Measurements from ENCODE around the gene HEYL. TPM values are rescaled to one million over a fixed set of nuclear protein-coding genes. Genes with fewer than 3 reads are reported as not detected.

The HEYL gene
- total RNA-seq, 1 donor from 2014 or later, result 21.2 TPM

DNA sequence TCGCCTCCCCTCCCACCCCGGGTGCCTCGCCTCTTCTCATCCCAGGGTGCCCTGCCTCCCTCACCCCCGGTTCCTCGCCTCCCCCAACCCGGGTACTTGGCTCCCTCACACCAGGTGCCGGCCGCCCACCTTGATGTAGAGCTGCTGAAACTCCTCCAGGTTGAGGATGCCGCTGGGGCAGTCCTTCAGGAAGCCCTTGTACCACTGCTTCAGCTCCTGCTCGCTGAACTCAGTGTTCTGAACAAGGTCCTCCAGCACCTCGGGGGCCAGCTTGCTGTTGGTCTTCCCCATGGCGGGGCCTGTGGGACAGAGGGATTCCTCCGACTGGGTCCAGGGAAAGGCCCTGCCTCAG lies 44.8 kb upstream of the HEYL start:
- no peak overlapping the region for H3K27ac ChIP-seq (replicated peaks)
- DNase-seq, result no peak
- TF ChIP-seq, protein P1, sequence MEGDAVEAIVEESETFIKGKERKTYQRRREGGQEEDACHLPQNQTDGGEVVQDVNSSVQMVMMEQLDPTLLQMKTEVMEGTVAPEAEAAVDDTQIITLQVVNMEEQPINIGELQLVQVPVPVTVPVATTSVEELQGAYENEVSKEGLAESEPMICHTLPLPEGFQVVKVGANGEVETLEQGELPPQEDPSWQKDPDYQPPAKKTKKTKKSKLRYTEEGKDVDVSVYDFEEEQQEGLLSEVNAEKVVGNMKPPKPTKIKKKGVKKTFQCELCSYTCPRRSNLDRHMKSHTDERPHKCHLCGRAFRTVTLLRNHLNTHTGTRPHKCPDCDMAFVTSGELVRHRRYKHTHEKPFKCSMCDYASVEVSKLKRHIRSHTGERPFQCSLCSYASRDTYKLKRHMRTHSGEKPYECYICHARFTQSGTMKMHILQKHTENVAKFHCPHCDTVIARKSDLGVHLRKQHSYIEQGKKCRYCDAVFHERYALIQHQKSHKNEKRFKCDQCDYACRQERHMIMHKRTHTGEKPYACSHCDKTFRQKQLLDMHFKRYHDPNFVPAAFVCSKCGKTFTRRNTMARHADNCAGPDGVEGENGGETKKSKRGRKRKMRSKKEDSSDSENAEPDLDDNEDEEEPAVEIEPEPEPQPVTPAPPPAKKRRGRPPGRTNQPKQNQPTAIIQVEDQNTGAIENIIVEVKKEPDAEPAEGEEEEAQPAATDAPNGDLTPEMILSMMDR (IDR thresholded peaks at IDR 0.05; ENCODE audit: borderline replicate concordance), result no peak
- intact Hi-C loops (cut with micrococcal nuclease), result no loop called here
- no peaks in the 10 kb centered on the region for H3K36me3 ChIP-seq
- peaks cover 94% of the 10 kb centered on the region for H3K27me3 ChIP-seq (ENCODE audit: low read depth)
- peaks cover 6% of the 10 kb centered on the region for H3K4me1 ChIP-seq
- H3K4me3 ChIP-seq, result peak overlapping the region; percentile 22
- no peaks in the 10 kb centered on the region for H3K9me3 ChIP-seq (replicated peaks)

DNA sequence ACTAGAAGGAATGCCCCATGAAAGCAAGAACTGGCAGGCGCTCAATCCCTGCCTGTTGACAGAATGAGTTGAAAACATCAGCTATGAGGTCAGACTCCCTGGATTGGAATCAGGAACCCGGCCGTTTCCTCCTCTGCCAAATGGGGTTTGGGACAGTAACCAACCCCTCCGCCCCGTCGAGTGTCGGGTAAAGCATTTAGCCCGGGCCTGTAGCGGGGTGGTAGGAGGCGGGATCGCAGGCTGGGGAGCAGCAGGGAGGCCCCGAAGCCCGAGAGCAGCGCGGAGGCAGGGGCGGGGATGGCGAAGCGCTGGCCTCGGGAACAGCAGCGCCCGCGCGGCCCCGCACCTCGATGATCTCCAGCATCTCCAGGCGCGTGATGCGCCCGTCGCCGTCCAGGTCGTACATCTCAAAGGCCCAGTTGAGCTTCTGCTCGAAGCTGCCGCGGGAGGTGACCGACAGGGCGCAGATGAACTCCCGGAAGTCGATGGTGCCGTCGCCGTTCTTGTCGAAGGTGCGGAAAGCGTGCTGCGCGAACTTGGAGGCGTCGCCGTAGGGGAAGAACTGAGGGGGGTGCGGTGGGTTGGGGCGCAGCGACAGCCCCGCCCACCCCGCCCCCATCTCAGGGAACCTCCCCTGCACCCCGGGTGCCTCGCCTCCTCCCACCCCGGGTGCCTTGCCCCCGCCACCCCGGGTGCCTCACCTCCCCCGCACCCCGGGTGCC lies 44.3 kb upstream of the HEYL start:
- TF ChIP-seq, protein P1 (IDR thresholded peaks at IDR 0.05; ENCODE audit: borderline replicate concordance), result no peak
- Histone ChIP-seq H3K9me3 (replicated peaks) (no peaks in the 10 kb centered on the region), H3K27ac (replicated peaks) (no peak overlapping the region), H3K27me3 (ENCODE audit: low read depth) (peaks cover 89% of the 10 kb centered on the region), H3K36me3 (no peaks in the 10 kb centered on the region), H3K4me1 (peaks cover under 1% of the 10 kb centered on the region), H3K4me3 (peak overlapping the region; percentile 22)
- intact Hi-C loops (cut with micrococcal nuclease), result no loop called here
- DNase-seq, result peak; percentile 40

DNA sequence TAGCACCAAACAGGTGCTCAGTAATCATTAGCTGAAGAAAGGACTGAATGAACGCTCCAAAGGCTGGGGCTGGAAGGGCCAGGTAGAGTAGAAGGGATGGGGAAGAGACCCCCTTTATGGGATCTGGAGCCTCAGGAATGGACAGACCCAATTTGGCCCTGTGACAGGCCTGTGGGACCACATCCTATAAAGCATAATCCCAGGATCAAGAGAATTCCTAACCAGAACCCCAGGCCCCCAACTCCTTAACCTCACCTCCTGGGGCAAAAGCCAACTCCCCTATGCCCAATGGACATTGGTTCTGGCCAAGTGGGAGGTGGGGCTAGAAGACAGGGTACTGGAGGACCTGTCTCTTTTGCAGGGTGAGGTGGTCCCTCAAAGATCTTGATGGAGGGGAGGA lies 42.6 kb upstream of the HEYL start:
- Histone ChIP-seq H3K27me3 (ENCODE audit: low read depth) (peaks cover 72% of the 10 kb centered on the region), H3K9me3 (replicated peaks) (no peaks in the 10 kb centered on the region), H3K4me1 (no peaks in the 10 kb centered on the region), H3K36me3 (no peaks in the 10 kb centered on the region), H3K27ac (replicated peaks) (no peak overlapping the region), H3K4me3 (no peak overlapping the region)
- TF ChIP-seq, protein P1 (IDR thresholded peaks at IDR 0.05; ENCODE audit: borderline replicate concordance), result no peak
- intact Hi-C loops (cut with micrococcal nuclease), result no loop called here
- DNase-seq, result no peak

DNA sequence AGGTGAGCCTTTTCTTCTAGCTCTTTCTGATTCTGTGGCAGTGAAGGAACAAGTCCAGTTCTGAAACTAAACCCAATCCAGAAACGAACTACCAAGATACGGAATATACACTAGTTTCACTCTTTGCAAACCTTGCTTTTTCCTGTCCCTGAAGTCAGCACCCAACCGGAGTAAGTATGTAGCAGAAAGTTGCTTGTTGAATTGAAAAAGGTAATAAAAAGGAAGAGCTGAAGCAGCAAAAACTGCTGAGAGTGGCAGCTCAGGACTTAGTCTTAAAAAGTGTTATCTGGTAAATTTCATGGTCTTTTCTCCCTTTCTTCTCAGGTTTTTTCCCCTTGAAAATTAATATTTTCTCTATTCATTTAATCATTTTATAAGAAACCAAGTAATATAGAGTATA lies 41.9 kb upstream of the HEYL start:
- H3K9me3 ChIP-seq (replicated peaks), result no peaks in the 10 kb centered on the region
- H3K36me3 ChIP-seq, result no peaks in the 10 kb centered on the region
- TF ChIP-seq, protein P1 (IDR thresholded peaks at IDR 0.05; ENCODE audit: borderline replicate concordance), result no peak
- no peaks in the 10 kb centered on the region for H3K4me1 ChIP-seq
- H3K27me3 ChIP-seq (ENCODE audit: low read depth), result peaks cover 65% of the 10 kb centered on the region
- intact Hi-C loops (cut with micrococcal nuclease), result no loop called here
- no peak overlapping the region for H3K4me3 ChIP-seq
- no peak for DNase-seq
- H3K27ac ChIP-seq (replicated peaks), result no peak overlapping the region

DNA sequence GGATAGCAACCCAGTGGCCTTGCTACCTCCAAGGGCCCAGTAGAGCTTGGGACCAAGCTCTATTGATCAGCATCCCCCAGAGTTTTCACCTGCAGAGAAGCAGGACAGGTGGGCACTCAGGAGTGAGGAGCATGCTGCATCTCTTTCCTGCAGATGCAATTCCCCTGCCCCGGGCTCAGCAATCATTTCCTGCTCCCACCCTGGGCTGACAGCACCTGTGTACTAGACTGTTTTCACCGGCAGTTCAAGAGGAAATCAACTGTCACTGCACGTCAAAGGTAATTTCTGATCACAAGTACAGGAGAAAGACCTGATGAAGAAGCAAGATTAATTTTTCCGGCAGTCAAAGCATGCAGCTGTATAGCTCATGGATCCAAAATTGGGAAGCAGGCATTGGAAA lies 41.3 kb upstream of the HEYL start:
- H3K4me3 ChIP-seq, result no peak overlapping the region
- H3K27ac ChIP-seq (replicated peaks), result no peak overlapping the region

More for the DNA sequence above, 41.3 kb upstream of the HEYL start:
- intact Hi-C loops (cut with micrococcal nuclease), result no loop called here
- H3K9me3 ChIP-seq (replicated peaks), result no peaks in the 10 kb centered on the region
- H3K27me3 ChIP-seq (ENCODE audit: low read depth), result peaks cover 62% of the 10 kb centered on the region
- no peaks in the 10 kb centered on the region for H3K36me3 ChIP-seq
- H3K4me1 ChIP-seq, result no peaks in the 10 kb centered on the region
- DNase-seq, result no peak
- TF ChIP-seq, protein P1 (IDR thresholded peaks at IDR 0.05; ENCODE audit: borderline replicate concordance), result no peak

Measured in left ventricle myocardium inferior (tissue), 1 donor.